ENCODE measurements around the gene VPS13C. TPM values are rescaled to one million over a fixed set of nuclear protein-coding genes. Genes with fewer than 3 reads are reported as not detected.

VPS13C gene
- total RNA-seq, 1 experiment from 2014 or later, result 180 TPM

GRCh38 chr15:62085740-62086139 is 25.5 kb upstream of the VPS13C start:
- no peak overlapping the region for H3K27ac ChIP-seq (ENCODE audit: low read length)
- no peak overlapping the region for H3K4me2 ChIP-seq (ENCODE audit: low read depth, low read length, poor library complexity, severe bottlenecking)
- no peak overlapping the region for H2AFZ ChIP-seq (ENCODE audit: low read length)
- H3K4me3 ChIP-seq (ENCODE audit: low read length), result no peak overlapping the region
- H3K4me1 ChIP-seq (ENCODE audit: low read length), result no peaks in the 10 kb centered on the region
- H3K79me2 ChIP-seq (ENCODE audit: low read length), result no peaks in the 10 kb centered on the region
- no peaks in the 10 kb centered on the region for H3K9me2 ChIP-seq (replicated peaks; ENCODE audit: insufficient read depth, low read length)
- H3K27me3 ChIP-seq (ENCODE audit: low read length), result no peaks in the 10 kb centered on the region
- H3K9ac ChIP-seq (ENCODE audit: low read length), result no peak overlapping the region
- H3K36me3 ChIP-seq (ENCODE audit: insufficient read depth, low read length), result no peaks in the 10 kb centered on the region
- no peaks in the 10 kb centered on the region for H4K20me1 ChIP-seq (ENCODE audit: insufficient read depth, low read depth, low read length)
- H3K9me3 ChIP-seq (ENCODE audit: low read length), result no peaks in the 10 kb centered on the region
- DNase-seq, result no peak

GRCh38 chr15:62083194-62084154 is 23.2 kb upstream of the VPS13C start:
- Histone ChIP-seq H3K4me1 (ENCODE audit: low read length) (no peaks in the 10 kb centered on the region), H3K9me2 (replicated peaks; ENCODE audit: insufficient read depth, low read length) (no peaks in the 10 kb centered on the region), H2AFZ (ENCODE audit: low read length) (no peak overlapping the region), H3K27ac (ENCODE audit: low read length) (no peak overlapping the region), H3K9me3 (ENCODE audit: low read length) (no peaks in the 10 kb centered on the region), H3K79me2 (ENCODE audit: low read length) (no peaks in the 10 kb centered on the region), H4K20me1 (ENCODE audit: insufficient read depth, low read depth, low read length) (no peaks in the 10 kb centered on the region), H3K4me2 (ENCODE audit: low read depth, low read length, poor library complexity, severe bottlenecking) (no peak overlapping the region), H3K9ac (ENCODE audit: low read length) (no peak overlapping the region), H3K36me3 (ENCODE audit: insufficient read depth, low read length) (no peaks in the 10 kb centered on the region), H3K4me3 (ENCODE audit: low read length) (no peak overlapping the region), H3K27me3 (ENCODE audit: low read length) (no peaks in the 10 kb centered on the region)
- no peak for DNase-seq

DNA sequence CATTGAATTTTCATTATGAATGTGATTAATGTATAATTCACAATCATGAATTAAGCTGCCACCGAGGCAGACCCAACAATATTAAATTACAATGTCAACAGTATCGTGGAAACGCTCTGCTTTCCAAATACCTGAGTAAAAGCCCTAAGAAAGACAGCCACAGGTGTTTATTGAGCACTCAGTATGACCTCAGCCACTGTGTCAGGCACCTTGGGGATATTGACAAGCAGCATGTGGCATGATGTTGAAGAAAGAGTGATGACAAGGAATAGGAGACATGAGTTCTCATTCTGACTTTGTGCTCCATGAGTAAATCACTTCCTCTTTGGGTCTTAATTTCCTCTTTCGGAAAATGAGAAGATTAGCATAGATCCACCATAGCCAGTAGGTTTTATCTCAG is 19.3 kb upstream of the VPS13C start:
- Histone ChIP-seq H3K9me2 (replicated peaks; ENCODE audit: insufficient read depth, low read length) (no peaks in the 10 kb centered on the region), H2AFZ (ENCODE audit: low read length) (peak overlapping the region; percentile 61; the same call in 1 of the 2 replicates), H3K9me3 (ENCODE audit: low read length) (no peaks in the 10 kb centered on the region), H3K9ac (ENCODE audit: low read length) (no peak overlapping the region), H3K4me1 (ENCODE audit: low read length) (no peaks in the 10 kb centered on the region), H3K27me3 (ENCODE audit: low read length) (no peaks in the 10 kb centered on the region), H3K36me3 (ENCODE audit: insufficient read depth, low read length) (no peaks in the 10 kb centered on the region), H3K4me2 (ENCODE audit: low read depth, low read length, poor library complexity, severe bottlenecking) (no peak overlapping the region), H3K79me2 (ENCODE audit: low read length) (no peaks in the 10 kb centered on the region), H3K4me3 (ENCODE audit: low read length) (no peak overlapping the region), H4K20me1 (ENCODE audit: insufficient read depth, low read depth, low read length) (no peaks in the 10 kb centered on the region), H3K27ac (ENCODE audit: low read length) (no peak overlapping the region)
- DNase-seq, result peak; percentile 45

DNA sequence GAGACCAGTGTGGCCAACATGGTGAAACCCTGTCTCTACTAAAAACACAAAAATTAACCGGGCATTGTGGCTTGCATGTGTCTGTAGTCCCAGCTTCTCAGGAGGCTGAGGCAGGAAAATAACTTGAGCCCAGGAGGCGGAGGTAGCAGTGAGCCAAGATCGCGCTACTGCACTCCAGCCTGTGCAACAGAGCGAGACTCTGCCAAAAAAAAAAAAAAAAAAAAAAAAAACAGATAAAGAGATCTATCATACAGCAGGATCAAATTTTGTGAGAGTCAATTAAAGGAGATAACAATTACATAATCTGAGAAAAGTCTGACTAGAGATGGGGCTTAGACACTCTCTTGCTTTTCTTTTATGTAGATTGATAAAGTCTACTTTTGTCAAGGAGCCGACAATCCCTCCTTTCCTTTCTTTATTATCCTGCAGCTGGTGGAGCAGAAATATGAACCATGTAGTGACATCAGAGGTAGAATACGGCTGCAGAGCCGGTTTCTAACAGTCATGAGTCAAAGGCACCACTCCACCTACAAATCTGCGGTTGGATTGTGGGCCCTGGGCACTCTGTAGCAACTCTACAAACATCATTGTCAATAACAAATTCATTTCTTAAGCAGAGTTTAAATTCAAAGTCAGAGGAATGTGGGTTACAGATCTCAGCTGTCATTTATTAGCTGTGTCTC is 15.5 kb upstream of the VPS13C start:
- no peak overlapping the region for H3K9ac ChIP-seq (ENCODE audit: low read length)
- H2AFZ ChIP-seq (ENCODE audit: low read length), result no peak overlapping the region
- no peak overlapping the region for H3K4me3 ChIP-seq (ENCODE audit: low read length)
- H3K4me1 ChIP-seq (ENCODE audit: low read length), result no peaks in the 10 kb centered on the region
- no peaks in the 10 kb centered on the region for H3K79me2 ChIP-seq (ENCODE audit: low read length)
- no peak overlapping the region for H3K27ac ChIP-seq (ENCODE audit: low read length)
- no peaks in the 10 kb centered on the region for H3K27me3 ChIP-seq (ENCODE audit: low read length)
- H3K9me3 ChIP-seq (ENCODE audit: low read length), result no peaks in the 10 kb centered on the region
- H4K20me1 ChIP-seq (ENCODE audit: insufficient read depth, low read depth, low read length), result no peaks in the 10 kb centered on the region
- no peaks in the 10 kb centered on the region for H3K9me2 ChIP-seq (replicated peaks; ENCODE audit: insufficient read depth, low read length)
- H3K4me2 ChIP-seq (ENCODE audit: low read depth, low read length, poor library complexity, severe bottlenecking), result no peak overlapping the region
- DNase-seq, result no peak
- no peaks in the 10 kb centered on the region for H3K36me3 ChIP-seq (ENCODE audit: insufficient read depth, low read length)

DNA sequence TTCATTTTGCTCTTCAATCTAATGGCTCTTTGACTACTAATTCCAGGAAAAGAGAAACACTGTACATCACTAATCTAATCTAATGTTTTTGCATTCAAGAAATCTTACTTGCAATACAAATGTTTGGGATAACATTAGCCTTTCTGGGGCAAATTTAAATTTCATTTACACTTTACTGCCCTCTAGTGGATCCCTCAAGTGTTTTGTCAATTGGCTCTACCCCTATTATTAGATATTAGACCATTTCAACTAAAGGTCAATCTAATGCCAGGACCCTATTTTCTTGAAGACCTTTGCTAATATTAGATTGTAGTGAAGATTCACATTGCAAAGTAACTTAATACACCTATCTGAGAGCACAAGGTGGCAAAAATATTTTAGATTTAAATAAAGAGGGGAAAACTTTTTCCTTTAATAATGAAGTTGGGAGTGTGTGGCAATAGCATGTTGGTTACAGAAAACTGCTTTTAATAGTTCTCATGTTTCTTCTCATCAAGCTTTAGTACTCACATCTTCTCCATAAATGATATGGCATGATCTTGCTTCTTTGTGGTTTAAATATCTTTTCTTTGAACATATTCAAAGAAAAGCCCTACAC is 11.6 kb upstream of the VPS13C start:
- Histone ChIP-seq H3K27ac (ENCODE audit: low read length) (no peak overlapping the region), H3K27me3 (ENCODE audit: low read length) (no peaks in the 10 kb centered on the region), H3K4me3 (ENCODE audit: low read length) (no peak overlapping the region), H3K79me2 (ENCODE audit: low read length) (no peaks in the 10 kb centered on the region), H3K4me2 (ENCODE audit: low read depth, low read length, poor library complexity, severe bottlenecking) (no peak overlapping the region), H2AFZ (ENCODE audit: low read length) (no peak overlapping the region), H4K20me1 (ENCODE audit: insufficient read depth, low read depth, low read length) (no peaks in the 10 kb centered on the region), H3K9me3 (ENCODE audit: low read length) (no peaks in the 10 kb centered on the region), H3K9me2 (replicated peaks; ENCODE audit: insufficient read depth, low read length) (no peaks in the 10 kb centered on the region), H3K36me3 (ENCODE audit: insufficient read depth, low read length) (no peaks in the 10 kb centered on the region), H3K9ac (ENCODE audit: low read length) (no peak overlapping the region), H3K4me1 (ENCODE audit: low read length) (peaks cover 5% of the 10 kb centered on the region)
- peak; percentile 73 for DNase-seq

GRCh38 chr15:62069551-62069950 is 9.3 kb upstream of the VPS13C start:
- H3K4me2 ChIP-seq (ENCODE audit: low read depth, low read length, poor library complexity, severe bottlenecking), result no peak overlapping the region

GRCh38 chr15:62068810-62069167 is 8.5 kb upstream of the VPS13C start:
- Histone ChIP-seq H3K27me3 (ENCODE audit: low read length) (no peaks in the 10 kb centered on the region), H3K9me2 (replicated peaks; ENCODE audit: insufficient read depth, low read length) (no peaks in the 10 kb centered on the region), H3K4me2 (ENCODE audit: low read depth, low read length, poor library complexity, severe bottlenecking) (no peak overlapping the region), H3K4me3 (ENCODE audit: low read length) (no peak overlapping the region), H3K27ac (ENCODE audit: low read length) (no peak overlapping the region), H3K4me1 (ENCODE audit: low read length) (peaks cover 14% of the 10 kb centered on the region), H3K9ac (ENCODE audit: low read length) (no peak overlapping the region), H3K36me3 (ENCODE audit: insufficient read depth, low read length) (no peaks in the 10 kb centered on the region), H2AFZ (ENCODE audit: low read length) (no peak overlapping the region), H3K9me3 (ENCODE audit: low read length) (no peaks in the 10 kb centered on the region), H3K79me2 (ENCODE audit: low read length) (no peaks in the 10 kb centered on the region), H4K20me1 (ENCODE audit: insufficient read depth, low read depth, low read length) (no peaks in the 10 kb centered on the region)
- no peak for DNase-seq

More at GRCh38 chr15:62069551-62069950, 9.3 kb upstream of the VPS13C start:
- Histone ChIP-seq H4K20me1 (ENCODE audit: insufficient read depth, low read depth, low read length) (no peaks in the 10 kb centered on the region), H3K9me3 (ENCODE audit: low read length) (no peaks in the 10 kb centered on the region), H2AFZ (ENCODE audit: low read length) (no peak overlapping the region), H3K4me3 (ENCODE audit: low read length) (no peak overlapping the region), H3K4me1 (ENCODE audit: low read length) (peaks cover 14% of the 10 kb centered on the region), H3K79me2 (ENCODE audit: low read length) (no peaks in the 10 kb centered on the region), H3K27ac (ENCODE audit: low read length) (no peak overlapping the region), H3K9ac (ENCODE audit: low read length) (no peak overlapping the region), H3K27me3 (ENCODE audit: low read length) (no peaks in the 10 kb centered on the region), H3K9me2 (replicated peaks; ENCODE audit: insufficient read depth, low read length) (no peaks in the 10 kb centered on the region), H3K36me3 (ENCODE audit: insufficient read depth, low read length) (no peaks in the 10 kb centered on the region)
- DNase-seq, result no peak

Measured in Karpas-422 (cell line).